Measurements from ENCODE around the gene LRRC17. TPM values are rescaled to one million over a fixed set of nuclear protein-coding genes. Genes with fewer than 3 reads are reported as not detected.

LRRC17 gene
- total and polyA plus RNA-seq, 9 of the 15 experiments (the other 6 are each of a cell fraction or from before 2014, with no cell fraction given), result 0.03 to 0.18 (median 0.12) TPM; not detected in 5

DNA sequence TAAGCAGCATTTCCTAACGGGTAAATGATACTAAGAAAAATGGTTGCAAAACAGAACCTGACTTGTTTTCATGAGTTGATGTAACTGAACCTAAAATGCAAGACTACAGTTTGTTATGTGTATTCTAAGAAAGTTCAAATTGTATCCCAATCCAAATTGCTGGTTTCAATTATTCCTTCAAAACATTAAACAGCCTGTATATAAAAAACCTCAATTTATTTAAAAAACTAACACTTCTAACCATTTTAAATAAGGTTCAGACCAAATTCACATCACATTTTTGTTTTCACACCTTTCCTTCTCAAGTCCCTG is 80.9 kb downstream of the LRRC17 start (continued):
- TF ChIP-seq, protein P1, sequence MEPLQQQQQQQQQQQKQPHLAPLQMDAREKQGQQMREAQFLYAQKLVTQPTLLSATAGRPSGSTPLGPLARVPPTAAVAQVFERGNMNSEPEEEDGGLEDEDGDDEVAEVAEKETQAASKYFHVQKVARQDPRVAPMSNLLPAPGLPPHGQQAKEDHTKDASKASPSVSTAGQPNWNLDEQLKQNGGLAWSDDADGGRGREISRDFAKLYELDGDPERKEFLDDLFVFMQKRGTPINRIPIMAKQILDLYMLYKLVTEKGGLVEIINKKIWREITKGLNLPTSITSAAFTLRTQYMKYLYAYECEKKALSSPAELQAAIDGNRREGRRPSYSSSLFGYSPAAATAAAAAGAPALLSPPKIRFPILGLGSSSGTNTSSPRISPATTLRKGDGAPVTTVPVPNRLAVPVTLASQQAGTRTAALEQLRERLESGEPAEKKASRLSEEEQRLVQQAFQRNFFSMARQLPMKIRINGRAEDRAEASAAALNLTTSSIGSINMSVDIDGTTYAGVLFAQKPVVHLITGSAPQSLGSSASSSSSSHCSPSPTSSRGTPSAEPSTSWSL (CRISPR knock-in tag; IDR thresholded peaks at IDR 0.05; ENCODE audit: borderline replicate concordance), result no peak
- TF ChIP-seq, protein P2, sequence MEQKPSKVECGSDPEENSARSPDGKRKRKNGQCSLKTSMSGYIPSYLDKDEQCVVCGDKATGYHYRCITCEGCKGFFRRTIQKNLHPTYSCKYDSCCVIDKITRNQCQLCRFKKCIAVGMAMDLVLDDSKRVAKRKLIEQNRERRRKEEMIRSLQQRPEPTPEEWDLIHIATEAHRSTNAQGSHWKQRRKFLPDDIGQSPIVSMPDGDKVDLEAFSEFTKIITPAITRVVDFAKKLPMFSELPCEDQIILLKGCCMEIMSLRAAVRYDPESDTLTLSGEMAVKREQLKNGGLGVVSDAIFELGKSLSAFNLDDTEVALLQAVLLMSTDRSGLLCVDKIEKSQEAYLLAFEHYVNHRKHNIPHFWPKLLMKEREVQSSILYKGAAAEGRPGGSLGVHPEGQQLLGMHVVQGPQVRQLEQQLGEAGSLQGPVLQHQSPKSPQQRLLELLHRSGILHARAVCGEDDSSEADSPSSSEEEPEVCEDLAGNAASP (IDR thresholded peaks at IDR 0.05), result 0 out of 2 replicates have a peak, but pooled peaks have one; percentile 15

DNA sequence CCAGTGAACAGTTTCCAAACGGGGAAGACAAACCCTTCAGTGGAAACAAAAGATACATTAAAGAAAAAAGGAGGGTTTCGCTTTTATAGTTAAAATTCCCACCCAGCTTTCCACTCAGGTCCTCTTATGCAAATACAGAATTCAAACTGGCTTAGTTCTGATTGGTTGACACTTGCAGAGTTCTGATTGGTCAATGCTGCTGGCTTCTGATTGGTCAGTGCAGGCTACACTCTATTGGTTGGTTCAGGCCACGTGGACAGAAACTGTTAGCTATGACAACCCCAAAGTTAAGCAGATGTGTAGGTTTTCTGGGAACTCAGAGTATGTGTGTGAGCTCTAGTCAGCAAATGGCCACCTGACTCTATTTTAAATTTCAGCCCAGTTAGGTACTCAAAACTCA is 81.8 kb downstream of the LRRC17 start:
- CTCF ChIA-PET (ENCODE audit: low intra/inter-chr PET ratio), result no interaction called here
- intact Hi-C loops (cut with micrococcal nuclease), result loop anchor here (5.0 kb wide), 1 partner anchor 33 kb away; no protein-coding TSS in a partner anchor
- TF ChIP-seq ZNF282 (CRISPR knock-in tag; IDR thresholded peaks at IDR 0.05), result no peak
- TF ChIP-seq GTF2F1 (IDR thresholded peaks at IDR 0.05; ENCODE audit: low read depth, low read length), result no peak
- TF ChIP-seq, protein P3, sequence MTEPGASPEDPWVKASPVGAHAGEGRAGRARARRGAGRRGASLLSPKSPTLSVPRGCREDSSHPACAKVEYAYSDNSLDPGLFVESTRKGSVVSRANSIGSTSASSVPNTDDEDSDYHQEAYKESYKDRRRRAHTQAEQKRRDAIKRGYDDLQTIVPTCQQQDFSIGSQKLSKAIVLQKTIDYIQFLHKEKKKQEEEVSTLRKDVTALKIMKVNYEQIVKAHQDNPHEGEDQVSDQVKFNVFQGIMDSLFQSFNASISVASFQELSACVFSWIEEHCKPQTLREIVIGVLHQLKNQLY (CRISPR knock-in tag; conservative IDR thresholded peaks at IDR 0.05), result no peak
- TF ChIP-seq RBM14 (IDR thresholded peaks at IDR 0.05; ENCODE audit: borderline replicate concordance, insufficient read depth, low read depth, low read length), result no peak
- TF ChIP-seq, protein P4, sequence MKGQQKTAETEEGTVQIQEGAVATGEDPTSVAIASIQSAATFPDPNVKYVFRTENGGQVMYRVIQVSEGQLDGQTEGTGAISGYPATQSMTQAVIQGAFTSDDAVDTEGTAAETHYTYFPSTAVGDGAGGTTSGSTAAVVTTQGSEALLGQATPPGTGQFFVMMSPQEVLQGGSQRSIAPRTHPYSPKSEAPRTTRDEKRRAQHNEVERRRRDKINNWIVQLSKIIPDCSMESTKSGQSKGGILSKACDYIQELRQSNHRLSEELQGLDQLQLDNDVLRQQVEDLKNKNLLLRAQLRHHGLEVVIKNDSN (CRISPR knock-in tag; IDR thresholded peaks at IDR 0.05), result peak; percentile 71
- no peak for TF ChIP-seq FIP1L1 (IDR thresholded peaks at IDR 0.05; ENCODE audit: low read depth, low read length, poor library complexity, severe bottlenecking)
- TF ChIP-seq, protein P5, sequence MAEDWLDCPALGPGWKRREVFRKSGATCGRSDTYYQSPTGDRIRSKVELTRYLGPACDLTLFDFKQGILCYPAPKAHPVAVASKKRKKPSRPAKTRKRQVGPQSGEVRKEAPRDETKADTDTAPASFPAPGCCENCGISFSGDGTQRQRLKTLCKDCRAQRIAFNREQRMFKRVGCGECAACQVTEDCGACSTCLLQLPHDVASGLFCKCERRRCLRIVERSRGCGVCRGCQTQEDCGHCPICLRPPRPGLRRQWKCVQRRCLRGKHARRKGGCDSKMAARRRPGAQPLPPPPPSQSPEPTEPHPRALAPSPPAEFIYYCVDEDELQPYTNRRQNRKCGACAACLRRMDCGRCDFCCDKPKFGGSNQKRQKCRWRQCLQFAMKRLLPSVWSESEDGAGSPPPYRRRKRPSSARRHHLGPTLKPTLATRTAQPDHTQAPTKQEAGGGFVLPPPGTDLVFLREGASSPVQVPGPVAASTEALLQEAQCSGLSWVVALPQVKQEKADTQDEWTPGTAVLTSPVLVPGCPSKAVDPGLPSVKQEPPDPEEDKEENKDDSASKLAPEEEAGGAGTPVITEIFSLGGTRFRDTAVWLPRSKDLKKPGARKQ (CRISPR knock-in tag; IDR thresholded peaks at IDR 0.05), result no peak
- TF ChIP-seq FOXM1 (IDR thresholded peaks at IDR 0.05; ENCODE audit: low read depth), result peak; percentile 67; the same call in 1 of the 2 replicates
- TF ChIP-seq FOXM1 (CRISPR knock-in tag; IDR thresholded peaks at IDR 0.05; ENCODE audit: low read depth), result no peak

More for the DNA sequence above, 81.8 kb downstream of the LRRC17 start:
- Histone ChIP-seq H3K36me3 (ENCODE audit: control insufficient read depth, insufficient read depth, low read length) (peaks cover 13% of the 10 kb centered on the region), H3K27me3 (ENCODE audit: control insufficient read depth in 2 of 2, insufficient read depth in 2 of 2, low read length in 2 of 2) (no peaks in the 10 kb centered on the region), H3K27ac (ENCODE audit: extremely low read depth, low read depth, low read length) (peak overlapping the region; percentile 89; the same call in 1 of the 3 replicates), H3K4me3 (no peak overlapping the region), H3K4me2 (ENCODE audit: insufficient read depth, low read length) (no peak overlapping the region), H3K79me2 (ENCODE audit: control insufficient read depth, insufficient read depth, low read length) (no peaks in the 10 kb centered on the region), H3K9me3 (replicated peaks; ENCODE audit: control insufficient read depth, insufficient read depth, low read depth, low read length) (peaks cover 6% of the 10 kb centered on the region), H4K20me1 (replicated peaks; ENCODE audit: control insufficient read depth, insufficient read depth, low read length) (no peaks in the 10 kb centered on the region), H3K9ac (ENCODE audit: insufficient read depth in 1 of 2, low read depth in 2 of 2, low read length in 2 of 2) (no peak overlapping the region), H2AFZ (ENCODE audit: low read depth, low read length) (no peak overlapping the region), H3K9me1 (ENCODE audit: control insufficient read depth, insufficient read depth, low read length) (no peaks in the 10 kb centered on the region), H3K4me1 (replicated peaks in 1 of 2; ENCODE audit: control insufficient read depth in 2 of 2, insufficient read depth in 2 of 2, low read length in 2 of 2) (peaks cover 14 to 43% of the 10 kb centered on the region in 2 experiments)
- 85% methylated on average over 3 of the region's 3 CpGs for WGBS (ENCODE audit: insufficient coverage, low coverage, missing lambda C conversion rate)
- in situ Hi-C loops (cut with MboI), result no loop called here
- peak; percentile 19 for FAIRE-seq
- no peak for ATAC-seq
- POLR2A ChIA-PET, result no interaction called here
- no TSS peak for BruUV-seq (replicated peaks)
- peak in 3 of 4 experiments; percentile 58 to 68 (median 62) for DNase-seq (ENCODE audit: extremely low read depth in 1 of 4, low spot score in 3 of 4)
